Measurements from ENCODE around the gene ZNF112.
"Not testable (repeated sequence)": the region's sequence is repeated elsewhere in the genome, so short reads cannot be mapped to it uniquely, and the experiment has no call there.

ZNF112 gene

GRCh38 chr19:44334639-44335038 lies 21.8 kb downstream of the ZNF112 start:
- Histone ChIP-seq H3K9me3 (ENCODE audit: control insufficient read depth, insufficient read depth, low read depth, low read length) (peaks cover 88% of the 10 kb centered on the region), H3K36me3 (ENCODE audit: control insufficient read depth, insufficient read depth, low read length) (peaks cover 78% of the 10 kb centered on the region)
- H3K27ac ChIP-seq (ENCODE audit: low read depth, low read length); H3K27me3 ChIP-seq (ENCODE audit: control insufficient read depth, insufficient read depth, low read length); H3K4me3 ChIP-seq (ENCODE audit: low read depth, low read length); H3K9ac ChIP-seq (ENCODE audit: low read length); H3K4me1 ChIP-seq (ENCODE audit: control insufficient read depth, insufficient read depth, low read length): not testable (repeated sequence)

GRCh38 chr19:44332145-44332544 lies 24.3 kb downstream of the ZNF112 start:
- H3K27me3 ChIP-seq (ENCODE audit: control insufficient read depth, insufficient read depth, low read length): no peaks in the 10 kb centered on the region
- no peaks in the 10 kb centered on the region for H3K4me1 ChIP-seq (ENCODE audit: control insufficient read depth, insufficient read depth, low read length)
- peaks cover 94% of the 10 kb centered on the region for H3K9me3 ChIP-seq (ENCODE audit: control insufficient read depth, insufficient read depth, low read depth, low read length)
- peaks cover 88% of the 10 kb centered on the region for H3K36me3 ChIP-seq (ENCODE audit: control insufficient read depth, insufficient read depth, low read length)
- H3K27ac ChIP-seq (ENCODE audit: low read depth, low read length): no peak overlapping the region
- H3K4me3 ChIP-seq (ENCODE audit: low read depth, low read length): no peak overlapping the region
- no peak overlapping the region for H3K9ac ChIP-seq (ENCODE audit: low read length)

GRCh38 chr19:44315883-44316282 lies 40.6 kb downstream of the ZNF112 start:
- H3K27ac ChIP-seq (ENCODE audit: low read depth, low read length): no peak overlapping the region
- H3K4me3 ChIP-seq (ENCODE audit: low read depth, low read length): no peak overlapping the region
- no peaks in the 10 kb centered on the region for H3K27me3 ChIP-seq (ENCODE audit: control insufficient read depth, insufficient read depth, low read length)
- no peaks in the 10 kb centered on the region for H3K4me1 ChIP-seq (ENCODE audit: control insufficient read depth, insufficient read depth, low read length)
- no peak overlapping the region for H3K9ac ChIP-seq (ENCODE audit: low read length)
- no peaks in the 10 kb centered on the region for H3K36me3 ChIP-seq (ENCODE audit: control insufficient read depth, insufficient read depth, low read length)
- peaks cover 31% of the 10 kb centered on the region for H3K9me3 ChIP-seq (ENCODE audit: control insufficient read depth, insufficient read depth, low read depth, low read length)

- H3K9ac ChIP-seq (ENCODE audit: low read length): no peak overlapping the region
- H3K27me3 ChIP-seq (ENCODE audit: control insufficient read depth, insufficient read depth, low read length): no peaks in the 10 kb centered on the region
- H3K4me3 ChIP-seq (ENCODE audit: low read depth, low read length): no peak overlapping the region
- no peaks in the 10 kb centered on the region for H3K36me3 ChIP-seq (ENCODE audit: control insufficient read depth, insufficient read depth, low read length)
- peaks cover 13% of the 10 kb centered on the region for H3K9me3 ChIP-seq (ENCODE audit: control insufficient read depth, insufficient read depth, low read depth, low read length)
- H3K27ac ChIP-seq (ENCODE audit: low read depth, low read length): no peak overlapping the region
- no peaks in the 10 kb centered on the region for H3K4me1 ChIP-seq (ENCODE audit: control insufficient read depth, insufficient read depth, low read length)
These were observed 43.2 kb downstream of the ZNF112 start for GRCh38 chr19:44313231-44313630.

GRCh38 chr19:44308011-44308410 lies 48.5 kb downstream of the ZNF112 start:
- H3K27ac ChIP-seq (ENCODE audit: low read depth, low read length): no peak overlapping the region
- no peaks in the 10 kb centered on the region for H3K36me3 ChIP-seq (ENCODE audit: control insufficient read depth, insufficient read depth, low read length)
- H3K9ac ChIP-seq (ENCODE audit: low read length): no peak overlapping the region
- H3K9me3 ChIP-seq (ENCODE audit: control insufficient read depth, insufficient read depth, low read depth, low read length): no peaks in the 10 kb centered on the region; the same call in 1 of the 2 replicates
- H3K4me1 ChIP-seq (ENCODE audit: control insufficient read depth, insufficient read depth, low read length): peaks cover 6% of the 10 kb centered on the region; the same call in 1 of the 2 replicates
- H3K27me3 ChIP-seq (ENCODE audit: control insufficient read depth, insufficient read depth, low read length): no peaks in the 10 kb centered on the region
- no peak overlapping the region for H3K4me3 ChIP-seq (ENCODE audit: low read depth, low read length)

GRCh38 chr19:44306283-44306682 lies 50.2 kb downstream of the ZNF112 start:
- Histone ChIP-seq H3K9ac (ENCODE audit: low read length) (no peak overlapping the region), H3K36me3 (ENCODE audit: control insufficient read depth, insufficient read depth, low read length) (peaks cover 6% of the 10 kb centered on the region), H3K9me3 (ENCODE audit: control insufficient read depth, insufficient read depth, low read depth, low read length) (no peaks in the 10 kb centered on the region), H3K27me3 (ENCODE audit: control insufficient read depth, insufficient read depth, low read length) (no peaks in the 10 kb centered on the region), H3K4me3 (ENCODE audit: low read depth, low read length) (no peak overlapping the region), H3K27ac (ENCODE audit: low read depth, low read length) (no peak overlapping the region), H3K4me1 (ENCODE audit: control insufficient read depth, insufficient read depth, low read length) (peaks cover 6% of the 10 kb centered on the region; the same call in 1 of the 2 replicates)

GRCh38 chr19:44305457-44305856 lies 51.0 kb downstream of the ZNF112 start:
- Histone ChIP-seq H3K9me3 (ENCODE audit: control insufficient read depth, insufficient read depth, low read depth, low read length) (no peaks in the 10 kb centered on the region), H3K27ac (ENCODE audit: low read depth, low read length) (no peak overlapping the region), H3K4me3 (ENCODE audit: low read depth, low read length) (peak overlapping the region; percentile 81), H3K4me1 (ENCODE audit: control insufficient read depth, insufficient read depth, low read length) (peaks cover 6% of the 10 kb centered on the region; the same call in 1 of the 2 replicates), H3K9ac (ENCODE audit: low read length) (no peak overlapping the region), H3K36me3 (ENCODE audit: control insufficient read depth, insufficient read depth, low read length) (peaks cover 9% of the 10 kb centered on the region), H3K27me3 (ENCODE audit: control insufficient read depth, insufficient read depth, low read length) (no peaks in the 10 kb centered on the region)

- H3K9me3 ChIP-seq (ENCODE audit: control insufficient read depth, insufficient read depth, low read depth, low read length): no peaks in the 10 kb centered on the region
- H3K9ac ChIP-seq (ENCODE audit: low read length): peak within 1 kb of the TSS; percentile 85
- peak within 1 kb of the TSS; percentile 81 for H3K4me3 ChIP-seq (ENCODE audit: low read depth, low read length)
- peaks cover 6% of the 10 kb centered on the region; the same call in 1 of the 2 replicates for H3K4me1 ChIP-seq (ENCODE audit: control insufficient read depth, insufficient read depth, low read length)
- peak within 1 kb of the TSS; percentile 8; the same call in 1 of the 2 replicates for H3K27ac ChIP-seq (ENCODE audit: low read depth, low read length)
- no peaks in the 10 kb centered on the region for H3K27me3 ChIP-seq (ENCODE audit: control insufficient read depth, insufficient read depth, low read length)
- peaks cover 16% of the 10 kb centered on the region for H3K36me3 ChIP-seq (ENCODE audit: control insufficient read depth, insufficient read depth, low read length)
These were observed 51.8 kb downstream of the ZNF112 start, which contains the start of gene ZNF235 for GRCh38 chr19:44304659-44305193. Gene ZNF235, minus strand, starts transcription at chr19:44305025. Its CDS starts 1,621 bp downstream, at chr19:44303404.

GRCh38 chr19:44303976-44304568 lies 52.4 kb downstream of the ZNF112 start:
- Histone ChIP-seq H3K9me3 (ENCODE audit: control insufficient read depth, insufficient read depth, low read depth, low read length) (no peaks in the 10 kb centered on the region), H3K27ac (ENCODE audit: low read depth, low read length) (peak overlapping the region; percentile 8; the same call in 1 of the 2 replicates), H3K27me3 (ENCODE audit: control insufficient read depth, insufficient read depth, low read length) (no peaks in the 10 kb centered on the region), H3K4me1 (ENCODE audit: control insufficient read depth, insufficient read depth, low read length) (peaks cover 6% of the 10 kb centered on the region; the same call in 1 of the 2 replicates), H3K9ac (ENCODE audit: low read length) (peak overlapping the region; percentile 85), H3K4me3 (ENCODE audit: low read depth, low read length) (peak overlapping the region; percentile 81), H3K36me3 (ENCODE audit: control insufficient read depth, insufficient read depth, low read length) (peaks cover 22% of the 10 kb centered on the region)

GRCh38 chr19:44303320-44303719 lies 53.2 kb downstream of the ZNF112 start:
- Histone ChIP-seq H3K27ac (ENCODE audit: low read depth, low read length) (no peak overlapping the region), H3K9ac (ENCODE audit: low read length) (no peak overlapping the region), H3K27me3 (ENCODE audit: control insufficient read depth, insufficient read depth, low read length) (no peaks in the 10 kb centered on the region), H3K4me3 (ENCODE audit: low read depth, low read length) (peak overlapping the region; percentile 81), H3K36me3 (ENCODE audit: control insufficient read depth, insufficient read depth, low read length) (peaks cover 30% of the 10 kb centered on the region), H3K9me3 (ENCODE audit: control insufficient read depth, insufficient read depth, low read depth, low read length) (no peaks in the 10 kb centered on the region), H3K4me1 (ENCODE audit: control insufficient read depth, insufficient read depth, low read length) (peaks cover 6% of the 10 kb centered on the region; the same call in 1 of the 2 replicates)

GRCh38 chr19:44284968-44285367 lies 71.5 kb downstream of the ZNF112 start:
- H3K9me3 ChIP-seq (ENCODE audit: control insufficient read depth, insufficient read depth, low read depth, low read length): peaks cover 4% of the 10 kb centered on the region; the same call in 1 of the 2 replicates
- H3K27ac ChIP-seq (ENCODE audit: low read depth, low read length): no peak overlapping the region
- H3K36me3 ChIP-seq (ENCODE audit: control insufficient read depth, insufficient read depth, low read length): peaks cover 36% of the 10 kb centered on the region
- H3K9ac ChIP-seq (ENCODE audit: low read length): no peak overlapping the region
- H3K27me3 ChIP-seq (ENCODE audit: control insufficient read depth, insufficient read depth, low read length): no peaks in the 10 kb centered on the region
- no peak overlapping the region for H3K4me3 ChIP-seq (ENCODE audit: low read depth, low read length)
- H3K4me1 ChIP-seq (ENCODE audit: control insufficient read depth, insufficient read depth, low read length): no peaks in the 10 kb centered on the region; the same call in 1 of the 2 replicates
